A673 (cell line): ENCODE results near the gene KCTD3. TPM values are rescaled to one million over a fixed set of nuclear protein-coding genes. Genes with fewer than 3 reads are reported as not detected.

Experiments used
- BruUV-seq: library from RNA; stranded (reverse); fragments of 400-500 nt; replicated peaks from 2 replicates; lab custom pipeline; 2021; lab: Mats Ljungman, UMichigan
- CTCF ChIA-PET: fragments of 300-600 bp; sonication (Branson Sonifier 250); formaldehyde crosslinking; loops from one replicate; lab custom pipeline; 2022; ENCODE audit warnings: antibody characterized with exemption; lab: Charles Lee
- POLR2A ChIA-PET: fragments of 300-600 bp; sonication (Branson Sonifier 250); formaldehyde crosslinking; loops from one replicate; lab custom pipeline; 2022; ENCODE audit warnings: antibody characterized with exemption; ENCODE audit not compliant: low non-redundant PET; lab: Charles Lee
- DNase-seq: peaks from one replicate; pipeline ENCODE4 v3.0.0-alpha.2; 2015; ENCODE audit warnings: low spot score
- H3K27ac ChIP-seq: fragments of 200-600 bp; sonication (generic); 2 replicates; pipeline ENCODE4 v1.5.1; 2016; ENCODE audit warnings: mixed run types, low read depth, mild to moderate bottlenecking, mixed read lengths, antibody characterized with exemption, low read length; ENCODE audit not compliant: poor library complexity, severe bottlenecking
- H3K27me3 ChIP-seq: fragments of 200-600 bp; sonication (generic); replicated peaks from 2 replicates; pipeline ENCODE4 v1.6.1; 2017; ENCODE audit warnings: mixed run types, low read depth, mild to moderate bottlenecking, mixed read lengths, antibody characterized with exemption, low read length; ENCODE audit not compliant: insufficient read depth, poor library complexity
- H3K36me3 ChIP-seq: fragments of 200-600 bp; sonication (generic); 2 replicates; pipeline ENCODE4 v1.6.1; 2016; ENCODE audit warnings: mixed run types, mild to moderate bottlenecking, mixed read lengths, antibody characterized with exemption, low read length; ENCODE audit not compliant: insufficient read depth, poor library complexity, severe bottlenecking
- H3K4me1 ChIP-seq: fragments of 200-600 bp; sonication (generic); 2 replicates; pipeline ENCODE4 v1.6.1; 2017; ENCODE audit warnings: mixed run types, mild to moderate bottlenecking, mixed read lengths, antibody characterized with exemption, low read length; ENCODE audit not compliant: insufficient read depth, poor library complexity, severe bottlenecking
- H3K4me3 ChIP-seq: fragments of 200-600 bp; sonication (generic); 2 replicates; pipeline ENCODE4 v1.5.1; 2016; ENCODE audit warnings: low read depth, mixed run types, mild to moderate bottlenecking, mixed read lengths, low read length; ENCODE audit not compliant: poor library complexity, severe bottlenecking
- H3K9me3 ChIP-seq: fragments of 200-600 bp; sonication (generic); 2 replicates; pipeline ENCODE4 v1.6.1; 2016; ENCODE audit warnings: mixed run types, low read depth, mild to moderate bottlenecking, mixed read lengths, antibody characterized with exemption, low read length; ENCODE audit not compliant: poor library complexity, severe bottlenecking
- CTCF ChIP-seq: fragments of 300-800, 200-600 bp; sonication (generic); conservative IDR thresholded peaks from 2 replicates; pipeline ENCODE4 v1.5.1; 2017; ENCODE audit warnings: low read depth, mild to moderate bottlenecking, antibody characterized with exemption, low read length, moderate library complexity, mixed read lengths
- EZH2 ChIP-seq: fragments of 200-600 bp; sonication (generic); IDR thresholded peaks from 2 replicates; pipeline ENCODE4 v1.6.1; 2017; ENCODE audit warnings: borderline replicate concordance, low read depth, mild to moderate bottlenecking, mixed read lengths, antibody characterized with exemption, low read length; ENCODE audit not compliant: poor library complexity, severe bottlenecking
- intact Hi-C: fragments of 100-400 bp; cut with micrococcal nuclease; formaldehyde crosslinking; loops from one replicate; pipeline ENCODE4 v1.10.0; 2022; ENCODE audit not compliant: unreplicated experiment
- total RNA-seq: library from RNA; stranded (reverse); gene quantifications from 2 replicates; pipeline ENCODE4 v1.2.3, GENCODE V29; 2021

Gene KCTD3
- total RNA-seq, 1 experiment from 2014 or later, result 10.8 TPM

- H3K4me1 ChIP-seq, result no peaks in the 10 kb centered on the region
- ChIA-PET POLR2A (no interaction called here), CTCF (no interaction called here)
- intact Hi-C loops, result no loop called here
- H3K9me3 ChIP-seq, result no peaks in the 10 kb centered on the region
- no TSS peak for BruUV-seq
- H3K27ac ChIP-seq, result no peak overlapping the region
- no peak for TF ChIP-seq CTCF
- no peak for TF ChIP-seq EZH2
- no peak for DNase-seq
- H3K36me3 ChIP-seq, result no peaks in the 10 kb centered on the region
- no peaks in the 10 kb centered on the region for H3K27me3 ChIP-seq
- H3K4me3 ChIP-seq, result no peak overlapping the region
Observed at GRCh38 chr1:215608646-215609045, 41.5 kb downstream of the KCTD3 start.

DNA sequence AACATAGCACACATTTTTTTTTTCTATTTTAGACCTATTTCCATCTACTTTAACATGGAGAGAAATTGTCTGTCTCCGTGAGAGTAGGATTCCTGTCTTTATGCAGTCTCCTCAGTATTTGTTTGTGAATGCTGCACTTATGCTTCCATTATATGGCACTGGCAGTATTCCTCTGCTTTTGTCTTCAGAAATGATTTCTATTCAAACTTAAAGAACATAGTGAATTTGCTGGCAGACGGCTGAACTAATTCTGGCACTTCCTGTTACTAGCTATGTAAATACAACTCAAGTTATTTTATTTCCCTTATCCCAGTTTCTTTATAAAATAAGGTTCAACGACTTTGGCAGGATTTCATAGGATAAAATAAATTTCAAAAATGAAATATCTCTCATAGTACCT lies 45.3 kb downstream of the KCTD3 start:
- Histone ChIP-seq H3K27ac (no peak overlapping the region), H3K4me1 (no peaks in the 10 kb centered on the region), H3K36me3 (no peaks in the 10 kb centered on the region), H3K27me3 (no peaks in the 10 kb centered on the region), H3K9me3 (no peaks in the 10 kb centered on the region), H3K4me3 (no peak overlapping the region)
- no peak for DNase-seq
- CTCF ChIA-PET, result no interaction called here
- no TSS peak for BruUV-seq
- intact Hi-C loops, result no loop called here
- POLR2A ChIA-PET, result no interaction called here
- no peak for TF ChIP-seq CTCF
- no peak for TF ChIP-seq EZH2

DNA sequence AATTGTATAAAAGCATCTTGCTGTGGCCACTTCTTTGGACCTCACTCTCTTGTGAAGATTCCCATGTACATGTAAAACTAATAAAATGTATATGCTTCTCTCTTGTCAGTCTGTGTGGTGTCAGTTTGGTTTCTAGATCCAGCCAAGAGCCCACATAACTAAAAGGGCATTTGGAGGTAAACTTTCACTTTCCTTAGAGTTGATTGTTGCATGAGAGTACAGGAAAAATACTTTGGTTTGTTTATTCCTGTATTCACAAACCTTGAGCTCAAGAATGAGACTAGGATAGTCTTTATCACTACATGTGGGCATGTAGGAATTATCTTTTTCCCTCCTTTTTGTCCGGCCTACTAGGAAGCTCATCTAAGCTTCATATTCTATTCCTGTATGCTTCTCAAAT lies 50.9 kb downstream of the KCTD3 start:
- ChIA-PET POLR2A (no interaction called here), CTCF (no interaction called here)
- Histone ChIP-seq H3K4me1 (no peaks in the 10 kb centered on the region), H3K4me3 (no peak overlapping the region), H3K27me3 (no peaks in the 10 kb centered on the region), H3K36me3 (no peaks in the 10 kb centered on the region), H3K27ac (no peak overlapping the region), H3K9me3 (no peaks in the 10 kb centered on the region)
- no peak for TF ChIP-seq CTCF
- no peak for TF ChIP-seq EZH2
- intact Hi-C loops, result no loop called here
- DNase-seq, result no peak
- no TSS peak for BruUV-seq
